ENCODE data around the gene PSMB10. TPM values are rescaled to one million over a fixed set of nuclear protein-coding genes. Genes with fewer than 3 reads are reported as not detected.
A peak's percentile ranks its signal among the peaks of the same experiment; 100 is the strongest.

PSMB10 gene
- total and polyA plus RNA-seq, 2 of the 4 experiments (the other 2 are of a cell fraction), result 28.7 to 36.7 TPM

- no peak overlapping the region for H4K5ac ChIP-seq (ENCODE audit: low read depth, low read length)
- no peak overlapping the region for H3K18ac ChIP-seq (ENCODE audit: low read depth, low read length)
- H2BK120ac ChIP-seq (ENCODE audit: low read depth, low read length), result no peak overlapping the region
- no peaks in the 10 kb centered on the region for H3K9me3 ChIP-seq (ENCODE audit: control insufficient read depth, insufficient read depth, low read length)
- ChIA-PET POLR2A (ENCODE audit: unreplicated experiment) (no interaction called here), CTCF (no interaction called here)
- H3K14ac ChIP-seq (replicated peaks; ENCODE audit: low read depth, low read length), result no peak overlapping the region
- H3K4ac ChIP-seq (ENCODE audit: low read depth, low read length), result no peak overlapping the region
- 92% methylated on average over 2 of the region's 9 CpGs; no CpG with 5 or more reads in 1 of the 2 experiments for WGBS, 2 experiments (ENCODE audit: extremely low coverage in 2 of 2, insufficient read length in 1 of 2)
- no TSS peak for BruUV-seq (replicated peaks)
- H3K9ac ChIP-seq (ENCODE audit: low read depth, low read length), result no peak overlapping the region
- H3K4me1 ChIP-seq (ENCODE audit: control insufficient read depth, insufficient read depth, low read length), result peaks cover 14% of the 10 kb centered on the region
- TF ChIP-seq CTCF (conservative IDR thresholded peaks at IDR 0.05; ENCODE audit: low read depth, low read length) (no peak), ELK1 (IDR thresholded peaks at IDR 0.05; ENCODE audit: borderline replicate concordance, low read depth, low read length) (no peak), SMC3 (IDR thresholded peaks at IDR 0.05; ENCODE audit: low read depth, low read length) (no peak), MAZ (IDR thresholded peaks at IDR 0.05; ENCODE audit: borderline replicate concordance, low read depth, low read length) (no peak), NFE2L2 (IDR thresholded peaks at IDR 0.05; ENCODE audit: low read depth, low read length) (no peak), RAD21 (IDR thresholded peaks at IDR 0.05; ENCODE audit: low read length) (no peak), BHLHE40 (IDR thresholded peaks at IDR 0.05; ENCODE audit: low read depth, low read length) (no peak), CEBPB (IDR thresholded peaks at IDR 0.05; ENCODE audit: low read depth, low read length) (no peak), FOS (IDR thresholded peaks at IDR 0.05; ENCODE audit: low read depth, low read length) (no peak), RCOR1 (IDR thresholded peaks at IDR 0.05; ENCODE audit: insufficient replicate concordance, low read length) (no peak), CHD1 (IDR thresholded peaks at IDR 0.05; ENCODE audit: low read depth, low read length) (no peak), MXI1 (IDR thresholded peaks at IDR 0.05; ENCODE audit: borderline replicate concordance, low read depth, low read length) (no peak), RFX5 (IDR thresholded peaks at IDR 0.05; ENCODE audit: low read depth, low read length) (no peak), MAFK (IDR thresholded peaks at IDR 0.05; ENCODE audit: low read depth, low read length) (no peak), POLR2A (IDR thresholded peaks at IDR 0.05; ENCODE audit: low read depth, low read length) (no peak)
- TF ChIP-seq, protein P1, sequence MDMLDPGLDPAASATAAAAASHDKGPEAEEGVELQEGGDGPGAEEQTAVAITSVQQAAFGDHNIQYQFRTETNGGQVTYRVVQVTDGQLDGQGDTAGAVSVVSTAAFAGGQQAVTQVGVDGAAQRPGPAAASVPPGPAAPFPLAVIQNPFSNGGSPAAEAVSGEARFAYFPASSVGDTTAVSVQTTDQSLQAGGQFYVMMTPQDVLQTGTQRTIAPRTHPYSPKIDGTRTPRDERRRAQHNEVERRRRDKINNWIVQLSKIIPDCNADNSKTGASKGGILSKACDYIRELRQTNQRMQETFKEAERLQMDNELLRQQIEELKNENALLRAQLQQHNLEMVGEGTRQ (IDR thresholded peaks at IDR 0.05; ENCODE audit: low read depth, low read length), result no peak
- dilution Hi-C loops (cut with HindIII; ENCODE audit: low sequenced_read_pairs, unreplicated experiment), result no loop called here
- no peak overlapping the region for H2BK20ac ChIP-seq (ENCODE audit: low read depth, low read length)
- no peak overlapping the region for H2BK5ac ChIP-seq (ENCODE audit: low read depth, low read length, poor library complexity, severe bottlenecking)
- H4K91ac ChIP-seq (ENCODE audit: insufficient read depth, low read depth, low read length), result no peak overlapping the region
- peaks cover 17% of the 10 kb centered on the region for H4K20me1 ChIP-seq (ENCODE audit: insufficient read depth, low read length)
- no peak overlapping the region for H3K4me3 ChIP-seq (ENCODE audit: insufficient read depth, low read depth, low read length)
- no peak overlapping the region for H3K4me2 ChIP-seq (ENCODE audit: low read depth, low read length)
- H2BK15ac ChIP-seq (ENCODE audit: low read depth, low read length), result no peak overlapping the region
- H3K56ac ChIP-seq (ENCODE audit: extremely low read depth, insufficient read depth, low read length), result no peak overlapping the region
- in situ Hi-C loops (cut with MboI; ENCODE audit: low sequenced_read_pairs), result no loop called here
- peaks cover under 1 to 22% of the 10 kb centered on the region in 2 experiments; a peak in 2 of 4 replicates for H3K79me1 ChIP-seq (ENCODE audit: low read depth in 1 of 2, low read length in 2 of 2)
- no peak overlapping the region for H3K23ac ChIP-seq (ENCODE audit: low read depth, low read length)
- no peak for ATAC-seq (ENCODE audit: low read depth)
- H3K9me1 ChIP-seq (ENCODE audit: insufficient read depth, low read length), result peaks cover 12% of the 10 kb centered on the region
- H4K8ac ChIP-seq (ENCODE audit: low read depth in 2 of 2, low read length in 2 of 2), result no peak overlapping the region
- peaks cover 4% of the 10 kb centered on the region; the same call in 1 of the 2 replicates for H3K27me3 ChIP-seq (ENCODE audit: control insufficient read depth, insufficient read depth, low read length)
- intact Hi-C loops (cut with micrococcal nuclease), result no loop called here
- H3K36me3 ChIP-seq (ENCODE audit: control insufficient read depth, insufficient read depth, low read length), result peaks cover 3% of the 10 kb centered on the region; the same call in 1 of the 2 replicates
- H2AK5ac ChIP-seq (ENCODE audit: low read depth, low read length), result peak overlapping the region; percentile 12; the same call in 1 of the 2 replicates
- H2AFZ ChIP-seq (replicated peaks; ENCODE audit: low read length, poor library complexity), result no peak overlapping the region
- H2AK9ac ChIP-seq (replicated peaks; ENCODE audit: low read depth, low read length, poor library complexity), result peak overlapping the region; percentile 50
- no peak overlapping the region for H3K27ac ChIP-seq (ENCODE audit: insufficient read depth, low read length)
- no peak for DNase-seq
These were observed 34.5 kb upstream of the PSMB10 start for GRCh38 chr16:67971111-67971510.

Data from IMR-90 (cell line).